ENCODE measurements around the gene OR52E8. TPM values are rescaled to one million over a fixed set of nuclear protein-coding genes. Genes with fewer than 3 reads are reported as not detected.

The OR52E8 gene
- total and polyA plus RNA-seq, 9 of the 15 experiments (the other 6 are each of a cell fraction or from before 2014, with no cell fraction given) = not detected

GRCh38 chr11:5891216-5891800 lies 33.8 kb upstream of the OR52E8 start (continued):
- TF ChIP-seq ASH1L (IDR thresholded peaks at IDR 0.05; ENCODE audit: borderline replicate concordance, low read depth, partially characterized antibody) = no peak
- TF ChIP-seq ZNF766 (CRISPR knock-in tag; conservative IDR thresholded peaks at IDR 0.05) = no peak
- TF ChIP-seq POLR2AphosphoS5 (IDR thresholded peaks at IDR 0.05; ENCODE audit: control insufficient read depth, insufficient read depth, low read depth, low read length) = no peak
- TF ChIP-seq RAD21 (CRISPR knock-in tag; conservative IDR thresholded peaks at IDR 0.05 in 1 of 2, IDR thresholded peaks at IDR 0.05 in 1 of 2) = peak; percentile 84 to 85
- no peak for TF ChIP-seq FOXJ3 (CRISPR knock-in tag; IDR thresholded peaks at IDR 0.05)
- TF ChIP-seq BRF2 (IDR thresholded peaks at IDR 0.05; ENCODE audit: borderline replicate concordance, insufficient read depth, insufficient read length) = no peak
- TF ChIP-seq CSDE1 (IDR thresholded peaks at IDR 0.05) = no peak
- TF ChIP-seq TEAD2 (tag; IDR thresholded peaks at IDR 0.05) = no peak
- TF ChIP-seq ZNF79 (CRISPR knock-in tag; IDR thresholded peaks at IDR 0.05; ENCODE audit: low read depth) = no peak
- no peak for TF ChIP-seq ATF7 (IDR thresholded peaks at IDR 0.05)
- 0 out of 2 replicates have a peak, but pooled peaks have one; percentile 31 for TF ChIP-seq ARID3A (IDR thresholded peaks at IDR 0.05; ENCODE audit: borderline replicate concordance, low read depth, low read length)
- no peak for TF ChIP-seq ZBTB43 (CRISPR knock-in tag; IDR thresholded peaks at IDR 0.05)
- no peak for TF ChIP-seq ARHGAP35 (IDR thresholded peaks at IDR 0.05; ENCODE audit: partially characterized antibody)
- no peak for TF ChIP-seq ZFP1 (CRISPR knock-in tag; IDR thresholded peaks at IDR 0.05)
- TF ChIP-seq CHCHD3 (CRISPR knock-in tag; IDR thresholded peaks at IDR 0.05) = no peak
- no peak for TF ChIP-seq GATAD2B (IDR thresholded peaks at IDR 0.05; ENCODE audit: borderline replicate concordance)
- no peak for TF ChIP-seq ZNF589 (CRISPR knock-in tag; IDR thresholded peaks at IDR 0.05; ENCODE audit: low read depth)
- no peak for TF ChIP-seq ZNF592 (IDR thresholded peaks at IDR 0.05)
